ENCODE data around the gene NFIB. TPM values are rescaled to one million over a fixed set of nuclear protein-coding genes. Genes with fewer than 3 reads are reported as not detected.

The NFIB gene
- total and polyA plus RNA-seq, 8 donors, result 6.7 to 624 (median 71.4) TPM

GRCh38 chr9:14346811-14347405, 33.0 kb upstream of the NFIB start:
- peak overlapping the region; percentile 37 to 65 (median 48) for H3K4me3 ChIP-seq
- no peaks in the 10 kb centered on the region for H3K36me3 ChIP-seq
- TF ChIP-seq EP300 (IDR thresholded peaks at IDR 0.05) (no peak), POLR2A (IDR thresholded peaks at IDR 0.05) (no peak), POLR2AphosphoS5 (IDR thresholded peaks at IDR 0.05) (no peak)
- TF ChIP-seq, protein P1, sequence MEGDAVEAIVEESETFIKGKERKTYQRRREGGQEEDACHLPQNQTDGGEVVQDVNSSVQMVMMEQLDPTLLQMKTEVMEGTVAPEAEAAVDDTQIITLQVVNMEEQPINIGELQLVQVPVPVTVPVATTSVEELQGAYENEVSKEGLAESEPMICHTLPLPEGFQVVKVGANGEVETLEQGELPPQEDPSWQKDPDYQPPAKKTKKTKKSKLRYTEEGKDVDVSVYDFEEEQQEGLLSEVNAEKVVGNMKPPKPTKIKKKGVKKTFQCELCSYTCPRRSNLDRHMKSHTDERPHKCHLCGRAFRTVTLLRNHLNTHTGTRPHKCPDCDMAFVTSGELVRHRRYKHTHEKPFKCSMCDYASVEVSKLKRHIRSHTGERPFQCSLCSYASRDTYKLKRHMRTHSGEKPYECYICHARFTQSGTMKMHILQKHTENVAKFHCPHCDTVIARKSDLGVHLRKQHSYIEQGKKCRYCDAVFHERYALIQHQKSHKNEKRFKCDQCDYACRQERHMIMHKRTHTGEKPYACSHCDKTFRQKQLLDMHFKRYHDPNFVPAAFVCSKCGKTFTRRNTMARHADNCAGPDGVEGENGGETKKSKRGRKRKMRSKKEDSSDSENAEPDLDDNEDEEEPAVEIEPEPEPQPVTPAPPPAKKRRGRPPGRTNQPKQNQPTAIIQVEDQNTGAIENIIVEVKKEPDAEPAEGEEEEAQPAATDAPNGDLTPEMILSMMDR (IDR thresholded peaks at IDR 0.05), result no peak
- no peaks in the 10 kb centered on the region for H3K9me3 ChIP-seq
- peak overlapping the region in 4 of 5 donors; percentile 59 to 78 (median 70) for H3K27ac ChIP-seq
- intact Hi-C loops (cut with DNase I; ENCODE audit: low total_unique reads), result no loop called here
- 6 to 16% (median 9%) methylated on average over 27 to 37 of the region's 37 CpGs for WGBS, 5 donors
- peak in 1 of 2 donors; percentile 76 for DNase-seq
- H3K27me3 ChIP-seq, result peaks cover 12 to 96% (median 72%) of the 10 kb centered on the region in 3 donors
- peaks cover 29 to 62% (median 53%) of the 10 kb centered on the region in 4 donors for H3K4me1 ChIP-seq

DNA sequence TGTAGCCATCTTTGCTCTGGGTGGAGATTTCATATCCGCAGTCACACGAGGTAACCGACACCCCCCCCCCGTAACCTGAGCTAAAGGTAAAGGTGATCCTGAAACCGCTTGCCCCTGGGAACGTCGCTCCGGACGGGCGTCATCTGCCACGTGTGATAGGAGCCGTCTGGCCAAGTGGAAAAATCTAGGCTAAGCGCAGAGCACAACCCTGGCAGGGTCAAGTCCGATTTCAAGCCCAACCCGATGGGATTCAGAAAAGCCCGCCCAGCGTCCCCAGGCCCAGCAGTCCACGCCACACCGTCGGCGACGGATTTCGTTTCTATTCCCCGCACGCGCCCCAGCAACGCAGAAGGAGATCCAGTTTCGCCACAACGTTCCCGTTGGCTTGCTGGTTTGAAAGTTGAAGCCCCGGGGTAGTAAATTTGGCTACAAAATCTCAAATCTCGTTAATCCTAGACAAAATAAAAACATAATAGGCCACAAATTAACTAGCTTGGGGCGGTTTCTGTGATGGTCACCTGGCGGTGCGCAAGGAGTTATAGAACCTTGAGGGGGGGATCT, 32.4 kb upstream of the NFIB start:
- no peak for TF ChIP-seq POLR2AphosphoS5 (IDR thresholded peaks at IDR 0.05)
- no peak for TF ChIP-seq EP300 (IDR thresholded peaks at IDR 0.05)
- TF ChIP-seq POLR2A (IDR thresholded peaks at IDR 0.05), result no peak
- TF ChIP-seq, protein P1 (IDR thresholded peaks at IDR 0.05), result no peak
- WGBS, 5 donors, result 13 to 31% (median 19%) methylated on average over 27 to 35 of the region's 35 CpGs
- DNase-seq, result peak in 1 of 2 donors; percentile 78
- H3K27ac ChIP-seq, result peak overlapping the region in 1 of 5 donors; percentile 78
- H3K36me3 ChIP-seq, result no peaks in the 10 kb centered on the region
- intact Hi-C loops (cut with DNase I; ENCODE audit: low total_unique reads), result no loop called here
- H3K27me3 ChIP-seq, result peaks cover 12 to 100% (median 72%) of the 10 kb centered on the region in 3 donors
- peaks cover 29 to 61% (median 53%) of the 10 kb centered on the region in 4 donors for H3K4me1 ChIP-seq
- no peaks in the 10 kb centered on the region for H3K9me3 ChIP-seq
- H3K4me3 ChIP-seq, result peak overlapping the region; percentile 37 to 65 (median 48)

DNA sequence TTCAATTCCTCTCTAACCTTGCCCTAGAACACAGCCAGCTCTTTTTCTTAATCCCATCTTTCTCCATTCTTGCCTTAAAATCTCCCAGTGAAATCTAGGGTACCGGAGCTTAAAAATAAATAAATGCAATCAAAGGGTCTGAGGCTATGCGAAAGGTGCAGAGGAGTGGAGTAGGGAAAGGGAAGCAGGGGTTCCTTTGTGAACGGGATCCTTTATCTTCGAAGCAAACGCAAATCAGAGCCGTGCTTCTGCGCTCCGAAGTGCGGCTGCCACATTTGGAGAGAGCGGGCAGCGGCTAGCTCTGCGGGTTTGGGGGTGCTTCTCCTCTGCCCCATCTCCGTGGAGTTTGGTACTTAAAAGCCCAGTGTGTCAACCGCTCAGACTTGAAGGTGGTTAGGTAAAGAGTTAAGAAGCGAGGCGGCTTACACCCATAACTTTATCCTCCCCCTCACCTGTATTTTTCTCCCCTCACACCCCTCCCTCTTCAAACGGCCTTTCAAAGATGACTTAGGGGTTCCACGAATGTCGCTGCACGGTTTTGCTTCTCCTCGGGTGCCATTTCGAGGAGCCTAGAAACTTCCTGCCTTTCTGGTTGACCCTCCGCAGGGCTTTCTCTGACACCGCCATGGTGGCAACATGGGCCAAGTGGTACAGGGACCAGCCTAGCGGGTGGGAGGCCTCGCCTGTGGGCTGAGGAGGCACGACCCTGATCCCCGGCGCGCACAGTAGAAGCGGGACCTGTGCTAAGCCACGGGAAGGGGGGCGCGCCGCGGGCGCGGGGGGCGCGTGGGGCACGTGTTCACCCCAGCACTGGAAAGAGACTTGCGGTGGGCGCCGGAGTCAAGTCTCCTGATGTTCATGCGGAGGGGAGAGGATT, 31.7 kb upstream of the NFIB start:
- peaks cover 12 to 100% (median 68%) of the 10 kb centered on the region in 3 donors for H3K27me3 ChIP-seq
- intact Hi-C loops (cut with DNase I; ENCODE audit: low total_unique reads), result no loop called here
- H3K4me1 ChIP-seq, result peaks cover 29 to 61% (median 53%) of the 10 kb centered on the region in 4 donors
- DNase-seq, result peak in 1 of 2 donors; percentile 55
- H3K27ac ChIP-seq, result no peak overlapping the region
- TF ChIP-seq POLR2A (IDR thresholded peaks at IDR 0.05) (no peak), POLR2AphosphoS5 (IDR thresholded peaks at IDR 0.05) (no peak), EP300 (IDR thresholded peaks at IDR 0.05) (no peak)
- H3K36me3 ChIP-seq, result no peaks in the 10 kb centered on the region
- no peaks in the 10 kb centered on the region for H3K9me3 ChIP-seq
- WGBS, 5 donors, result 18 to 47% (median 30%) methylated on average over 28 to 45 of the region's 45 CpGs
- peak overlapping the region; percentile 37 to 65 (median 48) for H3K4me3 ChIP-seq

GRCh38 chr9:14344941-14345353, 31.0 kb upstream of the NFIB start:
- intact Hi-C loops (cut with DNase I; ENCODE audit: low total_unique reads), result no loop called here
- H3K4me3 ChIP-seq, result no peak overlapping the region
- WGBS, 5 donors, result 45 to 64% (median 46%) methylated on average over 9 of the region's 9 CpGs

More at GRCh38 chr9:14344941-14345353, 31.0 kb upstream of the NFIB start:
- TF ChIP-seq POLR2A (IDR thresholded peaks at IDR 0.05), result no peak
- no peak for TF ChIP-seq EP300 (IDR thresholded peaks at IDR 0.05)
- no peak for TF ChIP-seq POLR2AphosphoS5 (IDR thresholded peaks at IDR 0.05)
- TF ChIP-seq, protein P1 (IDR thresholded peaks at IDR 0.05), result no peak
- Histone ChIP-seq H3K36me3 (no peaks in the 10 kb centered on the region), H3K4me1 (peaks cover 29 to 58% (median 52%) of the 10 kb centered on the region in 4 donors), H3K27me3 (peaks cover 12 to 94% (median 61%) of the 10 kb centered on the region in 3 donors), H3K9me3 (no peaks in the 10 kb centered on the region), H3K27ac (no peak overlapping the region)
- DNase-seq, result no peak

Measured in stomach (tissue), 9 donors.